HepG2 (cell line): ENCODE measurements around the gene HSPA1A. TPM values are rescaled to one million over a fixed set of nuclear protein-coding genes. Genes with fewer than 3 reads are reported as not detected.

Source experiments
- AGO2 ChIP-seq: fragments of 200-400 bp; formaldehyde crosslinking; optimal IDR thresholded peaks from 2 replicates; pipeline ENCODE3; 2017; ENCODE audit warnings: mild to moderate bottlenecking, low read depth, low read length, moderate library complexity
- HMGXB3 ChIP-seq: sonication (generic); formaldehyde crosslinking; IDR thresholded peaks from 2 replicates; pipeline ENCODE4 v1.4.0; 2020; ENCODE audit warnings: missing genetic modification reagents, borderline replicate concordance
- MIXL1 ChIP-seq: IDR thresholded peaks from 2 replicates; pipeline ENCODE4 v1.6.1; 2016
- NR2F6 ChIP-seq, 2 experiments: IDR thresholded peaks; 2 replicates each; pipeline ENCODE4 v1.6.1; 2016; ENCODE audit warnings: antibody characterized with exemption in 1 of 2, mild to moderate bottlenecking in 1 of 2
- NRL ChIP-seq: sonication (generic); formaldehyde crosslinking; IDR thresholded peaks from 2 replicates; pipeline ENCODE4 v1.5.0; 2020; ENCODE audit warnings: missing genetic modification reagents, mild to moderate bottlenecking, moderate library complexity, borderline replicate concordance
- PTBP1 ChIP-seq: fragments of 200-400 bp; formaldehyde crosslinking; IDR thresholded peaks from 2 replicates; pipeline ENCODE4 v1.6.1; 2018; ENCODE audit warnings: low read length, low read depth; ENCODE audit not compliant: poor library complexity, severe bottlenecking
- RBM22 ChIP-seq: fragments of 200-400 bp; formaldehyde crosslinking; optimal IDR thresholded peaks from 2 replicates; pipeline ENCODE3; 2017; ENCODE audit warnings: mild to moderate bottlenecking, low read length, moderate library complexity
- SMAD1 ChIP-seq: sonication (generic); formaldehyde crosslinking; IDR thresholded peaks from 2 replicates; pipeline ENCODE4 v1.4.0; 2020; ENCODE audit warnings: missing genetic modification reagents, low read depth, mild to moderate bottlenecking, borderline replicate concordance
- WIZ ChIP-seq: sonication (generic); formaldehyde crosslinking; IDR thresholded peaks from 2 replicates; pipeline ENCODE4 v1.5.1; 2020; ENCODE audit warnings: mild to moderate bottlenecking, missing genetic modification reagents
- ZBTB49 ChIP-seq: sonication (generic); formaldehyde crosslinking; IDR thresholded peaks from 2 replicates; pipeline ENCODE4 v1.4.0; 2020; ENCODE audit warnings: missing genetic modification reagents, borderline replicate concordance
- ZNF207 ChIP-seq: fragments of 450-650 bp; IDR thresholded peaks from 2 replicates; pipeline ENCODE4 v1.6.1; 2016; ENCODE audit warnings: antibody characterized with exemption, borderline replicate concordance
- ZNF232 ChIP-seq: sonication (generic); formaldehyde crosslinking; IDR thresholded peaks from 2 replicates; pipeline ENCODE4 v1.4.0; 2020; ENCODE audit warnings: missing genetic modification reagents, borderline replicate concordance
- ZNF260 ChIP-seq: sonication (generic); formaldehyde crosslinking; IDR thresholded peaks from 2 replicates; pipeline ENCODE4 v1.4.0; 2020; ENCODE audit warnings: missing genetic modification reagents, low read depth, mild to moderate bottlenecking, borderline replicate concordance
- ZNF326 ChIP-seq: sonication (generic); formaldehyde crosslinking; IDR thresholded peaks from 2 replicates; pipeline ENCODE4 v1.4.0; 2020; ENCODE audit warnings: missing genetic modification reagents, borderline replicate concordance
- ZNF512 ChIP-seq: sonication (generic); formaldehyde crosslinking; IDR thresholded peaks from 2 replicates; pipeline ENCODE4 v1.4.0; 2020; ENCODE audit warnings: mild to moderate bottlenecking, missing genetic modification reagents
- ZNF570 ChIP-seq: sonication (generic); formaldehyde crosslinking; IDR thresholded peaks from 2 replicates; pipeline ENCODE4 v1.4.0; 2020; ENCODE audit warnings: mild to moderate bottlenecking, missing genetic modification reagents, borderline replicate concordance
- ZNF790 ChIP-seq: sonication (generic); formaldehyde crosslinking; IDR thresholded peaks from 2 replicates; pipeline ENCODE4 v1.8.0; 2022; ENCODE audit warnings: missing genetic modification reagents, mild to moderate bottlenecking, borderline replicate concordance
- ZSCAN29 ChIP-seq: sonication (generic); formaldehyde crosslinking; conservative IDR thresholded peaks from 2 replicates; pipeline ENCODE4 v1.4.0; 2020; ENCODE audit warnings: mild to moderate bottlenecking, missing genetic modification reagents
- polyA plus RNA-seq, 8 experiments: library from polyadenylated mRNA; depleted of rRNA in 3 of 8; stranded (reverse) in 7 of 8; unstranded in 1 of 8; fragments of >200 nt; fragmentation: Illumina TruSeq in 4 of 8; extraction: Trizol in 4 of 8; gene quantifications; 2 replicates each; pipeline versions ENCODE4 v1.2.1 to v1.2.3, GENCODE V29; 2011 to 2016; ENCODE audit warnings: low read depth in 4 of 8, missing spikeins in 1 of 8, mixed read lengths in 1 of 8; ENCODE audit not compliant: insufficient read depth in 1 of 8
- total RNA-seq, 5 experiments: library from RNA; depleted of rRNA; stranded (reverse); fragments of >200 nt; fragmentation: Illumina TruSeq; extraction: Trizol; gene quantifications; 2 replicates each; pipeline ENCODE4 v1.2.3, GENCODE V29; 2016; ENCODE audit warnings: low read depth in 1 of 5
- TF ChIP-seq, protein P1 (sequence below): sonication (generic); formaldehyde crosslinking; IDR thresholded peaks from 2 replicates; pipeline ENCODE4 v1.4.0; 2020; ENCODE audit warnings: missing genetic modification reagents, low read depth, mild to moderate bottlenecking, borderline replicate concordance

Gene HSPA1A
- total and polyA plus RNA-seq, 2 of the 13 experiments (the other 11 are each of a cell fraction or from before 2014, with no cell fraction given), result 44.5 to 85.0 TPM

GRCh38 chr6:31781244-31782125 lies 33.9 kb upstream of the HSPA1A start (continued):
- TF ChIP-seq ZNF512 (CRISPR knock-in tag), result no peak
- TF ChIP-seq ZNF260, result no peak
- no peak for TF ChIP-seq ZNF790
- TF ChIP-seq RBM22, result peak; percentile 15
- TF ChIP-seq, protein P1, sequence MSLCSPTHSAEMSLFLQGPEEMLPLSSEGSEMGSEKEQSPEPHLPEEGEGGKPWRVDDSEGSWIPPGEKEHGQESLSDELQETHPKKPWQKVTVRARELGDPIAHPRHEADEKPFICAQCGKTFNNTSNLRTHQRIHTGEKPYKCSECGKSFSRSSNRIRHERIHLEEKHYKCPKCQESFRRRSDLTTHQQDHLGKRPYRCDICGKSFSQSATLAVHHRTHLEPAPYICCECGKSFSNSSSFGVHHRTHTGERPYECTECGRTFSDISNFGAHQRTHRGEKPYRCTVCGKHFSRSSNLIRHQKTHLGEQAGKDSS (CRISPR knock-in tag), result no peak
- TF ChIP-seq ZBTB49 (CRISPR knock-in tag), result no peak
- no peak for TF ChIP-seq PTBP1
- TF ChIP-seq ZSCAN29 (CRISPR knock-in tag), result no peak
- TF ChIP-seq HMGXB3 (CRISPR knock-in tag), result no peak
- TF ChIP-seq NR2F6 (IDR thresholded peaks at IDR 0.05), result peak; percentile 26; the same call in 1 of the 2 replicates
- TF ChIP-seq NR2F6 (CRISPR knock-in tag; IDR thresholded peaks at IDR 0.05), result no peak
- no peak for TF ChIP-seq ZNF570 (CRISPR knock-in tag)
- no peak for TF ChIP-seq SMAD1 (CRISPR knock-in tag)
- TF ChIP-seq MIXL1, result no peak
- no peak for TF ChIP-seq ZNF232 (CRISPR knock-in tag)
- TF ChIP-seq WIZ, result no peak
- no peak for TF ChIP-seq ZNF207
- TF ChIP-seq AGO2, result peak; percentile 12
- no peak for TF ChIP-seq NRL
- TF ChIP-seq ZNF326 (CRISPR knock-in tag), result no peak
